Keratinocyte (primary cell): Measurements from ENCODE around the gene TTI1. TPM values are rescaled to one million over a fixed set of nuclear protein-coding genes. Genes with fewer than 3 reads are reported as not detected.

Source experiments
- DNase-seq: peaks from one replicate; pipeline ENCODE4 v3.0.0-alpha.2; 2011; ENCODE audit warnings: low read depth, missing footprints, low spot score
- FAIRE-seq: peaks from 2 replicates; lab custom pipeline; 2011; peaks lifted over from hg19 to GRCh38; lab: Jason Lieb, UNC
- H2AFZ ChIP-seq: 2 replicates; pipeline ENCODE4 v1.6.0; 2012; ENCODE audit warnings: low read length, control low read depth, inconsistent platforms; ENCODE audit not compliant: control insufficient read depth
- H3K27ac ChIP-seq: 2 replicates; pipeline ENCODE4 v1.5.1; 2011; ENCODE audit warnings: low read length; ENCODE audit not compliant: control insufficient read depth, insufficient read depth
- H3K27me3 ChIP-seq: 3 replicates; pipeline ENCODE4 v1.6.0; 2011; ENCODE audit warnings: low read length; ENCODE audit not compliant: control insufficient read depth, insufficient read depth; ENCODE audit errors: extremely low read depth
- H3K36me3 ChIP-seq, 2 experiments: 2 replicates in 1 of 2; 3 replicates in 1 of 2; pipeline ENCODE4 v1.5.1; 2011; ENCODE audit warnings: low read length in 2 of 2, mild to moderate bottlenecking in 1 of 2; ENCODE audit not compliant: control insufficient read depth in 2 of 2, insufficient read depth in 2 of 2; ENCODE audit errors: extremely low read depth in 1 of 2
- H3K4me1 ChIP-seq: 3 replicates; pipeline ENCODE4 v1.5.1; 2011; ENCODE audit warnings: low read length; ENCODE audit not compliant: control insufficient read depth, insufficient read depth; ENCODE audit errors: extremely low read depth
- H3K4me2 ChIP-seq: 3 replicates; pipeline ENCODE4 v1.6.0; 2011; ENCODE audit warnings: low read depth, low read length; ENCODE audit not compliant: control insufficient read depth, insufficient read depth; ENCODE audit errors: extremely low read depth
- H3K4me3 ChIP-seq, 3 experiments: fragments of 200-600 bp in 1 of 3; sonication (generic) in 1 of 3; 2 replicates in 2 of 3; 3 replicates in 1 of 3; pipeline ENCODE4 v1.5.1; 2011 to 2016; ENCODE audit warnings: low read length in 3 of 3, mild to moderate bottlenecking in 3 of 3, control low read depth in 2 of 3, inconsistent platforms in 1 of 3, low read depth in 1 of 3, mixed read lengths in 1 of 3, mixed run types in 1 of 3, moderate library complexity in 1 of 3; ENCODE audit not compliant: control insufficient read depth in 2 of 3, insufficient read depth in 2 of 3; ENCODE audit errors: extremely low read depth in 1 of 3
- H3K79me2 ChIP-seq: 2 replicates; pipeline ENCODE4 v1.6.0; 2012; ENCODE audit warnings: low read length; ENCODE audit not compliant: control insufficient read depth, insufficient read depth
- H3K9ac ChIP-seq: 3 replicates; pipeline ENCODE4 v1.6.0; 2011; ENCODE audit warnings: low read length; ENCODE audit not compliant: control insufficient read depth, insufficient read depth; ENCODE audit errors: extremely low read depth
- H3K9me1 ChIP-seq: 3 replicates; pipeline ENCODE4 v1.6.0; 2011; ENCODE audit warnings: low read length; ENCODE audit not compliant: control insufficient read depth, insufficient read depth; ENCODE audit errors: extremely low read depth
- H3K9me3 ChIP-seq: 2 replicates; pipeline ENCODE4 v1.5.1; 2012; ENCODE audit warnings: low read depth, low read length; ENCODE audit not compliant: control insufficient read depth
- H4K20me1 ChIP-seq: 3 replicates; pipeline ENCODE4 v1.6.0; 2011; ENCODE audit warnings: low read length; ENCODE audit not compliant: control insufficient read depth, insufficient read depth; ENCODE audit errors: extremely low read depth
- CTCF ChIP-seq, 3 experiments: IDR thresholded peaks in 1 of 3; conservative IDR thresholded peaks in 1 of 3; optimal IDR thresholded peaks in 1 of 3; 2 replicates in 2 of 3; 3 replicates in 1 of 3; pipeline versions ENCODE3 to v1.5.1; 2011; ENCODE audit warnings: low read length in 3 of 3, mild to moderate bottlenecking in 3 of 3, moderate library complexity in 2 of 3, control low read depth in 1 of 3, inconsistent platforms in 1 of 3; ENCODE audit not compliant: insufficient read depth in 2 of 3; ENCODE audit errors: extremely low read depth in 1 of 3
- EZH2 ChIP-seq: IDR thresholded peaks from one replicate; pipeline ENCODE4 v1.6.1; 2012; ENCODE audit warnings: inconsistent platforms, mild to moderate bottlenecking, low read length, moderate library complexity
- dilution Hi-C: fragments of 300-500 bp; cut with MboI; formaldehyde crosslinking; loops from one replicate; pipeline ENCODE4 v1.7.0; 2020; ENCODE audit warnings: low sequenced_read_pairs; ENCODE audit not compliant: extremely low pct_ligation_motif_present
- polyA plus RNA-seq, 5 experiments: library from polyadenylated mRNA; depleted of rRNA in 3 of 5; stranded (reverse) in 3 of 5; stranded (forward) in 1 of 5; unstranded in 1 of 5; fragments of >200 nt; gene quantifications; 1 replicate in 1 of 5; 2 replicates in 3 of 5; 3 replicates in 1 of 5; pipeline versions ENCODE4 v1.2.1 to v1.2.3, GENCODE V29; 2011 to 2012; ENCODE audit warnings: missing spikeins in 2 of 5, low read depth in 1 of 5, low replicate concordance in 1 of 5

The TTI1 gene
- polyA plus RNA-seq, 1 donor (not counting 4 experiments of a cell fraction or from before 2014, with no cell fraction given) = 13.5 TPM

DNA sequence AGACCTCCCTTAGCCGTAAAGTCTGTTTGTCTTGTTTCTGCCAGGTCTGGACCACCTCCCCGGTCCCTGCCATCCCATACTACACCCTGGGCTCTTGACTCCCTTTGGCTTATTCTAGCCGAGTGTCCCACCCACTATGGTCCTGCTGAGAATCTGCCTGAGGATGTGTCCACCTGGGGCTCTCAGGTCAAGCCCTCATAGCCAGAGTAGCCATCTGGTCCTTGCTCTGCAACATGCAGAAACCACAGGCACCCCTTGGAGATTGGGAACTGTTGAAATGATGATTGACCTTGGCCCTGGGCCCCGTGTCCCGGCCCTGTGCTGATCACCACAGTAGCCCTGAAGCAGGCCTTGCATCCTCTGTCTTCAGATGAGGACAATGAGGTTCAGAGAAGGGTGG, 86.3 kb downstream of the TTI1 start:
- H4K20me1 ChIP-seq = no peaks in the 10 kb centered on the region
- H3K4me1 ChIP-seq = no peaks in the 10 kb centered on the region
- no peaks in the 10 kb centered on the region for H3K79me2 ChIP-seq
- no peaks in the 10 kb centered on the region for H3K9me1 ChIP-seq
- peaks cover 10% of the 10 kb centered on the region for H3K27me3 ChIP-seq
- H3K9me3 ChIP-seq = no peaks in the 10 kb centered on the region
- no peak overlapping the region for H2AFZ ChIP-seq
- dilution Hi-C loops = no loop called here
- H3K4me3 ChIP-seq = no peak overlapping the region
- H3K9ac ChIP-seq = no peak overlapping the region
- no peak for DNase-seq
- H3K27ac ChIP-seq = no peak overlapping the region
- TF ChIP-seq CTCF (optimal IDR thresholded peaks at IDR 0.05 in 1 of 3, IDR thresholded peaks at IDR 0.05 in 1 of 3, conservative IDR thresholded peaks at IDR 0.05 in 1 of 3; ENCODE audit: extremely low read depth in 1 of 3, insufficient read depth in 2 of 3, low read length in 3 of 3) (no peak), EZH2 (no peak)
- H3K36me3 ChIP-seq = no peaks in the 10 kb centered on the region
- FAIRE-seq = no peak
- H3K4me2 ChIP-seq = no peak overlapping the region

GRCh38 chr20:37945091-37945547, 88.1 kb downstream of the TTI1 start:
- no peak for DNase-seq
- dilution Hi-C loops = no loop called here
- Histone ChIP-seq H3K79me2 (no peaks in the 10 kb centered on the region), H3K4me3 (no peak overlapping the region), H3K4me1 (no peaks in the 10 kb centered on the region), H4K20me1 (no peaks in the 10 kb centered on the region), H2AFZ (no peak overlapping the region), H3K4me2 (no peak overlapping the region), H3K9me3 (no peaks in the 10 kb centered on the region), H3K36me3 (no peaks in the 10 kb centered on the region), H3K27me3 (peaks cover 10% of the 10 kb centered on the region), H3K9me1 (no peaks in the 10 kb centered on the region), H3K9ac (no peak overlapping the region), H3K27ac (no peak overlapping the region)
- TF ChIP-seq CTCF (optimal IDR thresholded peaks at IDR 0.05 in 1 of 3, IDR thresholded peaks at IDR 0.05 in 1 of 3, conservative IDR thresholded peaks at IDR 0.05 in 1 of 3; ENCODE audit: extremely low read depth in 1 of 3, insufficient read depth in 2 of 3, low read length in 3 of 3) (no peak), EZH2 (no peak)
- no peak for FAIRE-seq
